HG02763 (cell line): ENCODE data around the gene SLX9.

Source experiments
- ATAC-seq: cut with Tn5 transposase; IDR thresholded peaks from one replicate; pipeline ENCODE4 v1.9.1; 2021; ENCODE audit warnings: mild to moderate bottlenecking, moderate library complexity; ENCODE audit not compliant: unreplicated experiment

Gene SLX9

DNA sequence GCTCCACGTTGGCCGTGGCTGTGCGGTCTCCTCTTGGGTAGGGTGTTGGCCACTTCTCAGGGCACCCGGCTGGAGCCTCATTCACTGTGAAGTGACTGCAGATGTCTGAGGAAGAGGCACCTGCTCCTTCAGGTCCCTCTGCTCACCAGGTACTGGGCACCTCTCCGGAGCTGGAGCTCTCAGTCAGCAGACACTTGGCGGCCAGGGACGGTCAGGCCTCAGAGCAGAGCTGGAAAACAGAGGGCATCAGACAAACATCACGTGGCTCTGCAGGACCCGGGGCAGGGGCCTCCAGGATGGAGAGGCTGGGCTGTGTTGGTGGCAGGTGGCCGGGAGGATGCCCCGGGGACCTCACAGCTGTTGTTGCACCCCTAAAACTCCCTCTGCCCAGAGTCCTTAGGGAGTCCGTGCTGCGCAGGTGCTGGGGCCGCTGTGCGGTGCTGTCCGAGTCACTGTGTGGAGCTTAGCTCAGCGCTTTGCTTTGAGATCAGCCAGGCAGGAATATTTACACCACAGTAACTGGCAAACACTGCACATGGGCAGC lies 59.7 kb downstream of the SLX9 start:
- no peak for ATAC-seq

DNA sequence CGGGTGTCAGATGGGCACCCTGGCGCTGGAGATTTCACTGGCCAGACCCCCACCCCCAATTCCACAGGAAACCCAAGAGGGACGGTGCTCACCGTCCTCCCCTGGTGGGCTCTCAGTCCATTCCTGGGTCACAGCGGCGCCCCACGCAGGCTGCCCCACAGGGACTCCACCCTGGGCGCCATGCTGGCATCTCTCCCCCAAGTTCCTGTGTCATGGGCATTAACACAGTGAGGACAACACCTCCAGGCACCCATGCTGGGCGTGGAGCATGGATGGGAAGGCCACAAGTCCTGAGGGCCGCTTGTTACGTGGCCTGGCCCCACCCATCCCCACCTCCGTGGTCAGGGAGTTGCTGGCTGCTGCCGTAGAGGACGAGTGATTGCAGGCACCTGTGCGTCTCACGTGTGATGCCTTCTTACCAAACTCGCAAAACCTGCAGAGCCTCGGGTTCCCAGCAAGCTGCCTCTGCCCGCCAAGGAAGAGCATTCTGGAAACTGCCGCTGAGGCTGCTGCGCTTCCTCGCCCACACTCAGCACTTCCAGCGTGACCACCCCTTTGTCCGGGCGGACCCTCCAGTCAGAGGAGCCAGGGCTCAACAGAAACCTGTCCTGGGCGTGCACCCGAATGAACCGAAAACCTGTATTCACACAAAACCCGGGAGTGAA lies 60.3 kb downstream of the SLX9 start:
- no peak for ATAC-seq

DNA sequence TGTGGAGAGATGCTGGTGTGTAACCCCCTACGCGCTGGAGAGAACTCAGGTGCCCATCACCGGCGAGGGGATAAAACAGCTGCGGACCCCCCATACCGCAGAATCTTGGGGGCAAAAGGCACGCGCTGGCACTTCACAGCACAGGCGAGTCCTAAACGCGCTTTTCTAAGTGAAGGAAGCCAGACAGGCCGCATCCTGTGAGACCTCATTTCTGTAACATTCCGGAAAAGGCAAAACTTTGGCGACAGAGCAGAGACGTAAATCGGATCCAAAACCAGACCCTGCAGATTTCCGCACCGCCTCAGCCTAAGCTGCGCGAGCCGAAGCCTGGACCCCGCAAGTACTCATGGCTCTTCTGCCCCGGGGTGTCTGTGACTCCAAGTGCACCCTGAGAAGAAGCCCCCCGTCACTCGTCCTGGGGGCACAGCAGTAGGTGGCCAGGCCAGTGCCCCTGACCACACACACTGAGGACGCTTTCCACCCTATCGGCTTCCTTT lies 60.9 kb downstream of the SLX9 start:
- ATAC-seq = no peak

DNA sequence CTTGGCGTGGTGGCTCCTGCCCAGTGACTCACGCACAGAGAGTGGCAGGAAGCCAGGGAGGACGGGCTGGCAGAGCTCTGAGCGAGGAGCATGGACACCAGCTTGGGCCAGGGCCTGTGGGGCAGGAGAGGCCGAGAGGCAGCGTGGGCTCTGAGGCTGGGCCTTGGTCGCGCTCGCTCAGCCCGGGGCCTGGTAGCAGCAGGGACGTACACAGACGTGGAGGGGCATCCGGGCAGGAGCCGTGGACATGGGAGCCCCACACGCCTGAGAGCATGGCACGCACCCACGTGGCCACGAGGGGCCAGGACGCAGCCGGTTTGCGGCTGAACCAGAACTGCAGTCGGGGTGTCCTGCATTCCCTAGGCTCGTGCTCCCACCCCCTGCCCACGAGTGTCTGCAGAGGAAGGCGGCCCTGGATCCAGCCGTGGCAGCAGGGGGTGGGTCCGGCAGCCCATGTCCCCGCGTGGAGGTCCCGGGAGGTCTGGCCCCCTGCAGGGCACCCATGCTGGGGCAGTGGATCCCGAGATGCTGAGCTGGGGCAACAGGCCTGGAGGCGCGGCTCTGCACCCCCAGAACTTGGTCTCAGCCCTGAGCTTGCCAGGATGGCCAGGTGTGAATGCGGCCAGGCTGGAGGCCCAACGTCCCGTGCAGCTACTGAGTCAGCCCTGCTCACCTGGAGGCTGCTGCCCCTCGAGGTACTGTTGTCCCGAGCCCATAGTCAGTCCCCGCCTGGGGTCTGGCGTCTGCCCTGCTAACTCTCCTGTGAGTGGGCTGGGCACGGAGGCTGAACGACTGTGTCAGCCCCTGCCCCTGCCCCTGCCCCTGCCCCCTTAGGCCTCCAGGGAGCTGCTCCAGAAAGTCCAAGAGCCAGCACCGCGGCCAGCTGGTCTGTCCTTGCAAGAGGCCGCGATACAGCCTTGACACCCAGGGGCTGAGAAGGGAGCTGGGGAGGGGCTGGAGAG lies 61.6 kb downstream of the SLX9 start:
- ATAC-seq = no peak

DNA sequence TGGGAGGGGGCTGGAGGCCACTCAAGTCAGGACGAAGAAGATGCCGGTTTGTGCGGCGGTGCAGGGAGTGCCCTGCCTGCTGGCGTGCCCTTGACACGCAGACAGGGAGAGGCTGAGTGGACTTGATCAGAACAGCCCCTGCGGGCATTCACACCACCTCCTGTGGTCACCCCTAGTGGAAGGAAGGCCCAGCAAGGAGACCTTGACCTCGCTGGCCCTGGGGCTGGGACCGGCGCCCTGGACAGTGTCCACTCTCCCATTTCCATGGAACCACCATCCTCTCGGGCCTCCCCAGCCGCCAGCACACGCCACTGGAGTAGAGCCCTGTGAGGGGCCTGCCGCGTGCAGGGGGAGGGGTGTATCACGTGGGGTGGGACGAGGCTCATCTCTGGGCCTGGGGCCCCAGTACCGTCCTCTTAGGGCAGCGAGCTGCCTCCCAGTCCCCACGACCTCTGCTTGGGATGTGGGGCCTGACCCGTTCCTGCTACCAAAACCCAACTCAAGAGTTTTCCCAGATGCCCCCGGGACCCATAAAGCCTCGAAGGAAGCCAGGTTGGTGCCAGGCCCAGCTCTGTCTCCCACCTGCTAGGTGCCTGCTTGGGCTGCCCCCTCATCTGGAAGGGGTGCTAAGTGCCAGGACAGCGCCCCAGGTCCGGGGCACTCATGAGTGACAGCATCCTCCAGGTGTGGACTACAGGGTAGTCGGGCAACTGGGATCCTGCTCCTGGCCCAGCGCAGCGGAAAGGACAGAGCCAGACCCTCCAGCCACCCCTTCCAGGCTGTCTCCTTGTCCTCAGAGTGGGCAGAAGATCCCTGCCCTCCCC lies 62.8 kb downstream of the SLX9 start:
- ATAC-seq = no peak

DNA sequence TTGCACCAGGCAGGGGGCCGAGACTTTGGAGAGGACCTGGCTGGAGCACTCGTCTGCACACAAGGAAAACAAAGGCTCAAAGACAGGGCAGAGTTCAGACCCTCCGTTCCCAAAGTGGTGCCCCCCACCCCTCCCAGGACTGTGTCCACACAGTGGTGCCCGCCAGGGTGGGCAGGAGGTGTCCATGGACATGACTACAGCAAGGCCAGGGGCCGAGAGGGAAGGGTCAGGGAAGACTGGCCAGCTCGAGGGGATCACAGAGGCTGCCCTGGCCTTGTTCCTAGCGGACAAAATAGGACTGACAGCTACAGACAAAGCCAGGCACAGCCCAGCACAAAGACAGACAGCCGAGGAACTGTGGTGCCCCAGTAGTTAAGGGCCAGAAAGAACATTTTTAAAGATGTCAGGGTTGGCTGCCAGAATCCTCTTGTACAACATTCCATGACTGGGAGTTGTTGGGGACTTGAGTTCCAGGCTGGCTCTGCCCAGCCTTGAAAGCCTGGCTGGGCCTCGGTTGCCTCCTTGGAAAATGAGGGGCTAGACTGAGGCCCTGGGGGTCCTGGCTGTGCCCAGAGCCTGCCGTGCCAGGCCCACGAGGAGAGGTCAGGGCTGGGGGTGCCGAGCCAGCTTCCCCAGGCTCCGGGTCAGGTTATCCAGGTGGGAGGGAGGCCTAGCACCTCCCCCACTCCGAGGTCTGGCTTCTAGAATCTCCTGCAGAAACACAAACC lies 63.7 kb downstream of the SLX9 start:
- no peak for ATAC-seq

DNA sequence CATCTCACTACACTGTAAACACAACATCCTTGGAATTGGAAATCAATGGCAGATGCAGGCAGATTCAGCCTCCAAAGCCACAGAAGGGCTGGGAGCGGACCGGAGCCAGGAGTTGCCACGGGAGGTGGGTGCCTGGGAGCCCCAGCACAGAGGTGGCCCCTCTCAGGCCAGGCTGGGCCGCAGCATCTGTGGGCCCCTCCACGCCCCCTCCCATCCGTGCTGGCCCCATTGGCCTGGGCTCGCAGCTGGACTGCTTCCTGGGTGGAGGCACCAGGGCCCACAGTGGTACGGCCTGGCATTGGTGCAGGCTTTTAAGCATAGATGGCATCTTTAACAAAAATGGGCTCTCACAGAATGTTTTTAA lies 64.2 kb downstream of the SLX9 start:
- ATAC-seq = no peak

DNA sequence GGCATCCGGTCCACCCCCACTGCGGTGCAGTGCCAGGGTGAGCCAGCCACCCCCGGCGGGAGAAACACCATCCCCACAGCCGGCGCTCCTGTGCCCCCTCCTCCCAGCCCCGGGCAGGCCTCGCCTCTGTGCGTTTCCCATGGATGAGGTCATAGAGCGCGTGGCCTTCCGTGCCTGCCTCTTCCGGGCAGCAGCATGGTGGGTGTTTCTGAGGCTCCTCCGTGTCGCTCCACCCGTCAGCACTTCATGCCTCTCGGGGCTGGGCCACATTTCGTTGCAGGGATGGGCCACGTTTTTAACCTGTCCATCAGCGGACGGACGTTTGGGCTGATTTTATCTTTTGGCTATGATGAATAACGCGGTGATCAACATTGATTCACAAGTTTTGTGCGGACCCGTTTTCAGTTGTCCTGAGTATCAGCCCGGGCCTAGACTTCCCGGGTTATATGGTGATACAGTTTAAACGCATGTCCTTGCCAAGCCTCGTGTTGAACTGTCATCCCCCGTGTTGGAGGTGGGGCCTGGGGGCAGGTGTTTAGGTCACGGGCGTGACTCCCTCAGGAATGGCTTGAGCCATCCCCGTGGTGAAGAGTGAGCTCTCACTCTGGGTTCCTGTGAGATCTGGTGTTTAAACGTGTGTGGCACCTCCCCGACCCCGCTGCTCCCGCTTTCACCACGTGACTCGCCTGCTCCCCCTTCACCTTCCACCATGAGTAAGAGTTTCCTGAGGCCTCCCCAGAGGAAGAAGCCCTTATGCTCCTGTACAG lies 64.8 kb downstream of the SLX9 start:
- ATAC-seq = no peak

DNA sequence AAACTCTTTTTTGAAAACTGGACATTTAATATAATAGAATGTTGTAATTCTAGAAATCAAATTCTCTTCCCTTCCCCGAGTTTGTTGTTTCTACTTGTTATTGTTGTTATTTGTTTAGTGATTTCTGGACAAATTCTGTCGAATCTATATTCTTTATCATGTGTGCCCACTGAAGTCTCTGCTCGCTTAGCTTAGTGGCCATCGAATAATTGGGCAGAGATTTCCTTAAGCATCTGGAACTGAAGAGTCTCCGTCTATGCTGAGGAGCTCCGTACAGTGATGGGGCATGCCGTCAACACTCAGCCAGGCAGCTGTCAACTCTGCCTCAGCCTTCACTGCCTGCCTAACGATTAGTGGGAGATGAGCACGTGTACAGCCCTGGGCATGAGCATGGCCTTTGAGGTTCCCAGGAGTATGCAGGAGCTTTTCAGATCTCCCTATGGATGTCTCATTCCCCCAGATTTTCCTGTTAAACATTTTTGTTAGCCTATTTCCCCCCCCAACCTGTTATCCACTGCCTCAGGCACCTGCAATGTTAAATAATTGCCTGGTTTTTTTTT lies 66.8 kb downstream of the SLX9 start:
- ATAC-seq = no peak

DNA sequence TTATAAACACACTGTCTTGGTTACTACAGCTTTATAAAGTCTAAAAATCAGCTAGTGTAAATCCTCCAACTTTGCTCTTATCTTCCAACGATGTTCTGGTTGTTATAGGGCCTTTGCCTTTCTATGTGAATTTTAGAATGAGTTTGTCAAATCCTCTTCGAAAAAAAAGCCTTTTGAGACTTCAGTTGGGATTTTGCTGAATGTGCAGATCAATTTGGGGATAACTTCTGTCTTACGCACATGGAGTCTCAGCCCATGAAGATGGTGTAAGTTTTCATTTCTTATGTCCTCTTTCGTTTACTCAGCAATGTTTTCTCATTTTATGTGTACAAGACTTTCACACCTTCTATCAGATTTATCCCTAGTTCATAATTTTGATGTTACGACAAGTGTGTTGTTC lies 69.8 kb downstream of the SLX9 start:
- no peak for ATAC-seq

DNA sequence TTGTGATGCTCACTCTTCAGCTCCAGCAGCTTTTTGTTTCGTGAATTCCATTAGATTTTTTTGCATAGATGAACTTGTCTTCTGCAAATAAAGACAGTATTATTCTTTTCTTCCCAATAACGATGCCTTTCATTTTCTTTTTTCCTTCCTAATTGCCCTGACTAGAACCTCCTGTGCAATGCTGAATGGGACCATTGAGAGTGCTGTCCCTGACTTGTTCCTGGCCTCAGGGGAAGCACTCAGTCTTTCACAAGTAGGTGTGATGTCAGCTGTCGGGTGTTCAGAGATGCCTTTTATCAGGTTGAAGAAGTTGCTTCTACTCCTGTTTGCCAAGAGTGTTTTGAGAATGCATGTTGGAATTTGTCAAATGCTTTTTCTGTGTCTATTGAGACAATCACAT lies 70.3 kb downstream of the SLX9 start:
- no peak for ATAC-seq

DNA sequence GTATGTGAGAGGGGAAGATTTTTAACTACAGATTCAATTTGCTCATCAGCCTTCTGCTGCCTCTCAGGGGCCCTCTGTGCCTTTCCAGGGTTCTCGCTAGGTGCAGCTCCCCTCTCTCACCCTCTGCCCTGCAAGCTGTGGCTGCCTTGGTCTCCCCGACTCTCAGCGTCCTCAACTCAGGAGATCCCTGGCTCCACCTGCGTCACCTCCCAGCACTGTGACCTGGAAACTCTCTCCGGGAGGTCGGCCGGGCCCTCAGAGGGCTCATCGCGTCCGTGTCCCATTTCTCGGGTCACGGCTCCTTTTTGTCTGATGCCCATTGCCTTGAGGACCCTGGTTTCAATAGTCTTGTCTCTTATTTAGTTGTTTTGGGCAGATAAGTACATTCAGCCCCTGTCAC lies 71.0 kb downstream of the SLX9 start:
- no peak for ATAC-seq

DNA sequence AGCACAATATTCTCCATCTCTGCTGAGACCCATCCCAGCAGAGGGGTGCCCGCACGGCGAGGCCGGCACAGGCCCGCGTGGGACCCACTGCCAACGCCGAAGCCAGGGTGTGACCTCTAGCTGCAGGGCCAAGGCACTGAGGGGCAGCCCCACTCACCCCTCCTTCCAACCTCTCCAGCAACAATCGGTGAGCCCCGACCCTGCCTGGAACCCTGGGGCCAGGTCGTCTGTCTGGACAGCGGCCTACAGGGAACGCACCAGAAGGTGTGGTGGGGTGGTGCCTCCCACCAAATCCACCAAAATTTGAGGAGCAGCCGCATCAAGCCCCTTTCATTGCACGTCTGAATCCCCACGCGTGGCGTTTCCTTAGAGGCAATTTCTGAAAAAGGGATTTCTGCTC lies 71.6 kb downstream of the SLX9 start:
- no peak for ATAC-seq

DNA sequence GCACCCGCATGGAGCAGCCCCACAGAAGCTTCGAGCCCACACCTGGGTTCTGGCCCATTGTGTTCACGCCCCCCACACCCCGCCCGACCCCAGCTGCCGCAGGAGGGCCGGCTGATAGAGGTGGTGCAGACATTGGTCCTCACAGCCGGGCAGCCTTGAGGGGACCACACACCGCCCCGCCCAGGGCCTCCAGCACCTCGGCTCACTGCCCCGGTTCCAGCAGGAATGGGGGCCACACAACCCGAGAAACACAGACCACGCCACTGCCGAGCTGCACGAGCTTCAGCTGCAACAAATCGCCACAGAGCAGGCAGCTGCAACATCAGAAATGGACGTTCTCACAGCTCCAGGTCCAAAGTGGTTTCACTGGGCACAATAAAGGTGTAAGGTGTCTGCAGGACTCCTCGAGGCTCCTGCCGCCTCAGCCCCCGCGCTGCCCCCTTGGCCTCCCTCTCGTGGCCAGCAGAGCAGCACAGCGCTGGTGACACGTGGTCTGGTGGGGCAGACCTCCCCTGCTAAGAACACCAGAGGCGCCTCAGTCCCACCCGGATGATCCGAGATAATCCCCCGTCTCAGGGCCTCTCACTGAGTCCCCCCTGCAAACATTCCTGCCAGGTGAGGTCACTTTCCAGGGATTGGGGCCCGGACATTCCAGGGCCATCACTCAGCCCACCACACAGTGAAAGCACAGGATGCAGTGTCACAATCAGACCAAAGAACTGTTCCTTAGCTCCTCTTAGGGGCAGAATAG lies 72.3 kb downstream of the SLX9 start:
- ATAC-seq = no peak

DNA sequence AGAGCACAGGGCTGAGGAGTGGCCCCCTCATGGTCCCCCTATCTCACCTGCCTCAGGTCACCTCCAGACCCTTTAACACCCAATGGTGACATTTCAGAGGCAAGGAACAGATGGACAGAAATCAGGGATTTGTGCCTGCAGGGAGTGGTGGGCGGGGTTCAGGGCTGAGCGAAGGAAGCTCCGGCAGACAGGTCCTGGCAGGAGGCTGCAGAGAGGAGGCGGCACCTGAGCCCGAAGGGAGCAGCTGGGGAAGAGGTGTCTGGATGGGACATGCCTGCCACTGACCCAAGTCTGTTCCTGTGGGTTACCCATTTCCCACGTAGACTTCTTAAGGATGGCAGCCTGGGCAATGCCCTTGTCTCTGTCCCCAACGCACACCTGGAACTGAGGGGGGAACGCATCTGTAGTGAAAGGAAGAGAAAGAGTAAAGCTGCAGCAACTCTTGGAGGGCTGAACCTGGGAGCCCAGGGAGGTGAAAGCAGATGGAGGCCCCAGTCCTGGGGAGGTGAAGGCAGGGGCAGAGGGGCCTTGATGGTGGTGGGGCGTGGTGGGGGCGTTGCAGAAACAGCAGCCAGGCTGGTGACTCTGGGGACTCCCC lies 72.9 kb downstream of the SLX9 start:
- no peak for ATAC-seq

DNA sequence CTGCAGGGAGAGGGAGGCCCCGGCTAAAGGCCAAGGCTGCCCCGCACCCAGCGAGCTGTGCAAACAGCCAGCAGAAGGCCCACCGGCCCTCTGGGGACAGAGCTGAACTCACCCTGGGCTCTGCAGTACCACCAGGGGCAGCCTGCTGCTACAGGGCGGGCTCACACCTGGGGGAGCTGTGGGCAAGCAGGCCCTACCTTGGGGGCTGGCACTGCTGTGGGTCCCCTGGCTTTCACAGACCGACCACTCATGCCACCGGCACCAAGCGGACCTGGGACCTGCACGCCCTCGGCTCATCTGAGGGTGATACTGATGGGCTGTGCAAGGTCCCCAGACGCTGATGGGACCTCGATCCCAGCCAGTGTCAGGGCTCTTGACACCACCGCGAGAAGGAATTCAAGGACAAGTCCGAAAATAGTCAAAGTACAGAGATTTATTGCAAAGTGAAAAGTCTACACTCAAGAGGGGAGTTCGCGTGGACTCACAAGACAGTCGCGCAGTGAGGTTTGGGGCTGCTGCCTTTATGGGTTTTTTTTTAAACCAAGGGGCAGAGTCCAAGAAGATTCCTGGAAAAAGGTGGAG lies 73.5 kb downstream of the SLX9 start:
- no peak for ATAC-seq

DNA sequence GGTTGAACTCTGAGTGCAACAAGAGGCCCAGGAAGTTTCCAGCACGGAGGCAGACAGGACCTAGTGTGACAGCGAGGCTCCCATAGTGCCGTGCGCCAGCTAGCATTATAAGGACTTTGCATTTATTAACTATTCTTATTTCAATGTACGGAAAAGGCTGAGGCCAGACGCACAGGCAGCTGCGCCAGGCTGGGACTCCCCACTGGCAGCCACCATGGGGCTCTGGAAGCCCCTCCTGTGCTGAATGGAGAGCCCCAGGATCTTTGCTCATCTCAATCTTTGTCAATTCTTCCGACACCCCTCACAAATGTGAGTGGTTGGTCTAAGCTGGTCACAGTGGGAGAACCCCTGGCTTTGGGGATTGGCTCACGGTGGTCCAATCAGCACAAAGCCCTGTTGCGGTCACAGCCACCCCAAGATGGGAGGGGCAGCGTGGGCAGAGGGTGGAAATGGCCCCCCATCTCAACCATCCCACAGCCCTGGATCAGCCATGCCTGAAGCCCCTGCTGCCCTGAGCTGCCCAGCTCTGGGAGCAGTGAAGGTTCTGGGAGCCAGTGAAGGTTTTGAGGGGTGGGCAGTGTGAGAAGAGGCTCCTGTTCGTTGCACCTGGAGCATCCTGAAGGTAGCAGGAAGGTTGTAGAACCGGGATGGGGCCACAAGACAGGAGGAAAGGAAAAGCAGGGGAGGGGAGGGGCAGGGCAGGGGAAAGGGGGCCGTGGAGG lies 75.1 kb downstream of the SLX9 start:
- ATAC-seq = no peak
